Left hindlimb (tissue), 1 donor: ENCODE results near the gene HLF.

Source experiments
- DNase-seq: peaks from one replicate; pipeline ENCODE4 v3.0.0-alpha.2; 2018

Gene HLF

GRCh38 chr17:55264645-55265298, at the start of gene HLF:
Gene HLF, plus strand, starts transcription at chr17:55264960. Its CDS starts 525 bp downstream, at chr17:55265485.
- peak; percentile 86 for DNase-seq

GRCh38 chr17:55215711-55216110, 49.0 kb upstream of the HLF start:
- no peak for DNase-seq

GRCh38 chr17:55216888-55217287, 47.9 kb upstream of the HLF start:
- no peak for DNase-seq

- DNase-seq, result no peak
Measured at GRCh38 chr17:55219459-55219858, 45.3 kb upstream of the HLF start.

GRCh38 chr17:55219934-55220333, 44.8 kb upstream of the HLF start:
- DNase-seq, result peak; percentile 45

- no peak for DNase-seq
Measured at GRCh38 chr17:55223524-55223923, 41.2 kb upstream of the HLF start.

GRCh38 chr17:55224746-55225145, 40.0 kb upstream of the HLF start:
- DNase-seq, result no peak

GRCh38 chr17:55225237-55225636, 39.5 kb upstream of the HLF start:
- no peak for DNase-seq

GRCh38 chr17:55228683-55229192, 36.0 kb upstream of the HLF start:
- DNase-seq, result no peak

GRCh38 chr17:55229276-55229675, 35.5 kb upstream of the HLF start:
- DNase-seq, result no peak

- DNase-seq, result no peak
Measured at GRCh38 chr17:55230716-55231115, 34.0 kb upstream of the HLF start.

GRCh38 chr17:55233840-55234239, 30.9 kb upstream of the HLF start:
- no peak for DNase-seq

GRCh38 chr17:55236316-55236715, 28.4 kb upstream of the HLF start:
- no peak for DNase-seq

GRCh38 chr17:55237268-55237667, 27.5 kb upstream of the HLF start:
- DNase-seq, result no peak

- DNase-seq, result no peak
Measured at GRCh38 chr17:55237841-55238178, 26.9 kb upstream of the HLF start.

GRCh38 chr17:55238179-55238930, 26.4 kb upstream of the HLF start:
- peak; percentile 95 for DNase-seq

GRCh38 chr17:55238931-55239297, 25.8 kb upstream of the HLF start:
- DNase-seq, result no peak

GRCh38 chr17:55241097-55241496, 23.7 kb upstream of the HLF start:
- no peak for DNase-seq

- DNase-seq, result no peak
Measured at GRCh38 chr17:55242476-55242875, 22.3 kb upstream of the HLF start.

GRCh38 chr17:55245986-55246385, 18.8 kb upstream of the HLF start:
- DNase-seq, result no peak

- DNase-seq, result no peak
Measured at GRCh38 chr17:55246583-55246982, 18.2 kb upstream of the HLF start.

GRCh38 chr17:55248077-55248476, 16.7 kb upstream of the HLF start:
- DNase-seq, result no peak

- DNase-seq, result no peak
Measured at GRCh38 chr17:55249861-55250260, 14.9 kb upstream of the HLF start.

GRCh38 chr17:55254375-55254774, 10.4 kb upstream of the HLF start:
- no peak for DNase-seq
